HepG2 (cell line): ENCODE measurements around the gene EIF3A. TPM values are rescaled to one million over a fixed set of nuclear protein-coding genes. Genes with fewer than 3 reads are reported as not detected.
A peak's percentile ranks its signal among the peaks of the same experiment; 100 is the strongest.

Experiments used
- CREBL2 ChIP-seq: sonication (generic); formaldehyde crosslinking; IDR thresholded peaks from 2 replicates; pipeline ENCODE4 v1.8.1; 2023; ENCODE audit warnings: missing genetic modification reagents, mild to moderate bottlenecking, borderline replicate concordance
- NFRKB ChIP-seq: fragments of 450-650 bp; IDR thresholded peaks from 2 replicates; pipeline ENCODE4 v1.6.1; 2017
- NPAS2 ChIP-seq: sonication (generic); formaldehyde crosslinking; IDR thresholded peaks from 2 replicates; pipeline ENCODE4 v1.8.0; 2022; ENCODE audit warnings: mild to moderate bottlenecking, missing genetic modification reagents, borderline replicate concordance
- RBM22 ChIP-seq: fragments of 200-400 bp; formaldehyde crosslinking; optimal IDR thresholded peaks from 2 replicates; pipeline ENCODE3; 2017; ENCODE audit warnings: mild to moderate bottlenecking, low read length, moderate library complexity
- RCOR2 ChIP-seq: IDR thresholded peaks from 2 replicates; pipeline ENCODE4 v1.6.1; 2016; ENCODE audit warnings: missing biosample characterization, missing genetic modification reagents
- SMAD9 ChIP-seq: sonication (generic); formaldehyde crosslinking; IDR thresholded peaks from 2 replicates; pipeline ENCODE4 v1.5.1; 2020; ENCODE audit warnings: mild to moderate bottlenecking, missing genetic modification reagents
- SYNCRIP ChIP-seq: fragments of 200-400 bp; formaldehyde crosslinking; IDR thresholded peaks from 2 replicates; pipeline ENCODE4 v1.6.1; 2018; ENCODE audit warnings: mild to moderate bottlenecking, low read depth, low read length; ENCODE audit not compliant: insufficient read depth
- ZBTB3 ChIP-seq: sonication (generic); formaldehyde crosslinking; IDR thresholded peaks from 2 replicates; pipeline ENCODE4 v1.4.0; 2020; ENCODE audit warnings: low read depth, mild to moderate bottlenecking, moderate library complexity, missing genetic modification reagents, borderline replicate concordance
- ZBTB37 ChIP-seq: sonication (generic); formaldehyde crosslinking; IDR thresholded peaks from 2 replicates; pipeline ENCODE4 v1.4.0; 2020; ENCODE audit warnings: mild to moderate bottlenecking, missing genetic modification reagents
- ZNF382 ChIP-seq: sonication (generic); formaldehyde crosslinking; IDR thresholded peaks from 2 replicates; pipeline ENCODE4 v1.5.0; 2020; ENCODE audit warnings: missing genetic modification reagents, mild to moderate bottlenecking, borderline replicate concordance
- ZNF432 ChIP-seq: sonication (generic); formaldehyde crosslinking; IDR thresholded peaks from 2 replicates; pipeline ENCODE4 v1.5.0; 2020; ENCODE audit warnings: missing genetic modification reagents, mild to moderate bottlenecking, borderline replicate concordance
- ZNF446 ChIP-seq: sonication (generic); formaldehyde crosslinking; IDR thresholded peaks from 2 replicates; pipeline ENCODE4 v1.5.0; 2020; ENCODE audit warnings: mild to moderate bottlenecking, missing genetic modification reagents
- ZNF460 ChIP-seq: sonication (generic); formaldehyde crosslinking; IDR thresholded peaks from 2 replicates; pipeline ENCODE4 v1.5.1; 2020; ENCODE audit warnings: missing genetic modification reagents, mild to moderate bottlenecking, borderline replicate concordance
- ZNF580 ChIP-seq: IDR thresholded peaks from 2 replicates; pipeline ENCODE4 v1.6.1; 2016; ENCODE audit warnings: low read depth, borderline replicate concordance
- ZSCAN9 ChIP-seq: IDR thresholded peaks from 2 replicates; pipeline ENCODE4 v1.6.1; 2016; ENCODE audit warnings: borderline replicate concordance
- polyA plus RNA-seq, 8 experiments: library from polyadenylated mRNA; depleted of rRNA in 3 of 8; stranded (reverse) in 7 of 8; unstranded in 1 of 8; fragments of >200 nt; fragmentation: Illumina TruSeq in 4 of 8; extraction: Trizol in 4 of 8; gene quantifications; 2 replicates each; pipeline versions ENCODE4 v1.2.1 to v1.2.3, GENCODE V29; 2011 to 2016; ENCODE audit warnings: low read depth in 4 of 8, missing spikeins in 1 of 8, mixed read lengths in 1 of 8; ENCODE audit not compliant: insufficient read depth in 1 of 8
- total RNA-seq, 5 experiments: library from RNA; depleted of rRNA; stranded (reverse); fragments of >200 nt; fragmentation: Illumina TruSeq; extraction: Trizol; gene quantifications; 2 replicates each; pipeline ENCODE4 v1.2.3, GENCODE V29; 2016; ENCODE audit warnings: low read depth in 1 of 5
- TF ChIP-seq, protein P1 (sequence below): IDR thresholded peaks from 2 replicates; pipeline ENCODE4 v1.4.0; 2020; ENCODE audit warnings: mild to moderate bottlenecking, missing genetic modification reagents
- TF ChIP-seq, protein P2 (sequence below): IDR thresholded peaks from 2 replicates; pipeline ENCODE4 v1.6.1; 2016; ENCODE audit warnings: mild to moderate bottlenecking, missing biosample characterization, missing genetic modification reagents
- TF ChIP-seq, protein P3 (sequence below): sonication (generic); formaldehyde crosslinking; IDR thresholded peaks from 2 replicates; pipeline ENCODE4 v1.8.0; 2022; ENCODE audit warnings: missing genetic modification reagents, mild to moderate bottlenecking, inconsistent platforms, borderline replicate concordance
- TF ChIP-seq, protein P4 (sequence below): sonication (generic); formaldehyde crosslinking; conservative IDR thresholded peaks from 2 replicates; pipeline ENCODE4 v1.5.0; 2020; ENCODE audit warnings: missing genetic modification reagents

Gene EIF3A
- total and polyA plus RNA-seq, 2 of the 13 experiments (the other 11 are each of a cell fraction or from before 2014, with no cell fraction given), result 25.6 to 117 TPM

DNA sequence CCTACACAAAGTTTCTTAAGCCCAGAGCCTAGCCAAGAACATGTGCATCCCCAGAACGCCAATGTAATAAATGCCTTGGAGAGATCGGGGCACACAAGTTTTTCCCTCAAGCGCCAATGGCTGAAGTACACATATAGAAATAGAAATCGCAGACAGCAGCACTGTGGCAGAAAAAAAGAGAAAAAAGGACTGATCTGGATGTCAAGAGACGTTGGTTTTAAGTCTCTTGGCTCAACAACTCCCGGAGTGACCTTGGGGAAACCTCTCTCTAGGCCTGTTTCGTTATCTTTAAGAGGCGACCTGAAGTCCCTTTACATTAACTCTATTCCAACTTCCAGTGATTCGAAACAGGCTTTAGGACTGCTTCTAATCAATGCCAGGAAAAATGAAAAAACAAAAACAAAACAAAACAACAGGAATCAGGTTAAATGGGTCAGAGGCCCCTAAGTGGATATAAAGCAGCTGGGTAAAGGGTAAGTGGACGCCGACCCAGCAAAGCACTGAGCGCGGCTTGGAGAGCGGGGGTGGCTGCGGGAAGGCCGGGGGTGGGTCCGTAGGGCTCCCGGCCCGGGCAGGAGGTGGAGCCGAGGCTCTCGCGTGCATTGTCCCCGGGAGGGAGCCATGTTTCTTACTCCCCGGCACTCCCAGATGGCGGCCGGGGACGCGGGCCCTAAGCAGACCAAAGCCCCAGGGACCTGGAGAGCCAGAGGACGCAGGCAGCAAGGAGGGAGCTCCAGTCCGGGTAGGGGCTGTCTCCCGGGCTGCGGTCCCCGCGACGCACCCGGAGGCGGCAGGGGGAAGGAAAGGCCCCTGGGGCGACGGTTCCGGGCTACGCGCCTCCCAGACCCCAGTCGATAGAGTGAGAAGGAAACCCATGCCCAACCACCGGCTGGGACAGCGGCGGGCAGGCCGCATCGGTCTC, 757 bp downstream of the EIF3A start (continued):
- no peak for TF ChIP-seq ZBTB37
- TF ChIP-seq, protein P1, sequence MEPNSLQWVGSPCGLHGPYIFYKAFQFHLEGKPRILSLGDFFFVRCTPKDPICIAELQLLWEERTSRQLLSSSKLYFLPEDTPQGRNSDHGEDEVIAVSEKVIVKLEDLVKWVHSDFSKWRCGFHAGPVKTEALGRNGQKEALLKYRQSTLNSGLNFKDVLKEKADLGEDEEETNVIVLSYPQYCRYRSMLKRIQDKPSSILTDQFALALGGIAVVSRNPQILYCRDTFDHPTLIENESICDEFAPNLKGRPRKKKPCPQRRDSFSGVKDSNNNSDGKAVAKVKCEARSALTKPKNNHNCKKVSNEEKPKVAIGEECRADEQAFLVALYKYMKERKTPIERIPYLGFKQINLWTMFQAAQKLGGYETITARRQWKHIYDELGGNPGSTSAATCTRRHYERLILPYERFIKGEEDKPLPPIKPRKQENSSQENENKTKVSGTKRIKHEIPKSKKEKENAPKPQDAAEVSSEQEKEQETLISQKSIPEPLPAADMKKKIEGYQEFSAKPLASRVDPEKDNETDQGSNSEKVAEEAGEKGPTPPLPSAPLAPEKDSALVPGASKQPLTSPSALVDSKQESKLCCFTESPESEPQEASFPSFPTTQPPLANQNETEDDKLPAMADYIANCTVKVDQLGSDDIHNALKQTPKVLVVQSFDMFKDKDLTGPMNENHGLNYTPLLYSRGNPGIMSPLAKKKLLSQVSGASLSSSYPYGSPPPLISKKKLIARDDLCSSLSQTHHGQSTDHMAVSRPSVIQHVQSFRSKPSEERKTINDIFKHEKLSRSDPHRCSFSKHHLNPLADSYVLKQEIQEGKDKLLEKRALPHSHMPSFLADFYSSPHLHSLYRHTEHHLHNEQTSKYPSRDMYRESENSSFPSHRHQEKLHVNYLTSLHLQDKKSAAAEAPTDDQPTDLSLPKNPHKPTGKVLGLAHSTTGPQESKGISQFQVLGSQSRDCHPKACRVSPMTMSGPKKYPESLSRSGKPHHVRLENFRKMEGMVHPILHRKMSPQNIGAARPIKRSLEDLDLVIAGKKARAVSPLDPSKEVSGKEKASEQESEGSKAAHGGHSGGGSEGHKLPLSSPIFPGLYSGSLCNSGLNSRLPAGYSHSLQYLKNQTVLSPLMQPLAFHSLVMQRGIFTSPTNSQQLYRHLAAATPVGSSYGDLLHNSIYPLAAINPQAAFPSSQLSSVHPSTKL, result no peak
- TF ChIP-seq NFRKB, result peak; percentile 67
- TF ChIP-seq, protein P2, sequence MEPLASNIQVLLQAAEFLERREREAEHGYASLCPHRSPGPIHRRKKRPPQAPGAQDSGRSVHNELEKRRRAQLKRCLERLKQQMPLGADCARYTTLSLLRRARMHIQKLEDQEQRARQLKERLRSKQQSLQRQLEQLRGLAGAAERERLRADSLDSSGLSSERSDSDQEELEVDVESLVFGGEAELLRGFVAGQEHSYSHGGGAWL (CRISPR knock-in tag), result no peak
- TF ChIP-seq ZSCAN9, result no peak
- TF ChIP-seq ZNF432, result no peak
- TF ChIP-seq, protein P3, sequence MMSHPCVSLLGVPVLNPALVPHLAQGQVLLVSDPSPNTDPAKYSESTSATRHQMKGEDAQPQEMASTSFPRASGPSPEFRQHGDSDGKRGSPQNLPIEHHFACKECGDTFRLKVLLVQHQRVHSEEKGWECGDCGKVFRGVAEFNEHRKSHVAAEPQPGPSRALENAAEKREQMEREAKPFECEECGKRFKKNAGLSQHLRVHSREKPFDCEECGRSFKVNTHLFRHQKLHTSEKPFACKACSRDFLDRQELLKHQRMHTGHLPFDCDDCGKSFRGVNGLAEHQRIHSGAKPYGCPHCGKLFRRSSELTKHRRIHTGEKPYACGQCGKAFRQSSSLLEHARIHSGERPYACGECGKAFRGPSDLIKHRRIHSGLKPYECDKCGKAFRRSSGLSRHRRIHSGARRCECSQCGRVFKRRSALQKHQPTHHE (CRISPR knock-in tag), result no peak
- TF ChIP-seq RBM22, result no peak
- TF ChIP-seq ZNF460 (CRISPR knock-in tag), result no peak
- TF ChIP-seq NPAS2, result no peak
- TF ChIP-seq RCOR2 (CRISPR knock-in tag), result no peak
- peak; percentile 5; the same call in 1 of the 2 replicates for TF ChIP-seq ZNF580 (CRISPR knock-in tag)
- TF ChIP-seq, protein P4, sequence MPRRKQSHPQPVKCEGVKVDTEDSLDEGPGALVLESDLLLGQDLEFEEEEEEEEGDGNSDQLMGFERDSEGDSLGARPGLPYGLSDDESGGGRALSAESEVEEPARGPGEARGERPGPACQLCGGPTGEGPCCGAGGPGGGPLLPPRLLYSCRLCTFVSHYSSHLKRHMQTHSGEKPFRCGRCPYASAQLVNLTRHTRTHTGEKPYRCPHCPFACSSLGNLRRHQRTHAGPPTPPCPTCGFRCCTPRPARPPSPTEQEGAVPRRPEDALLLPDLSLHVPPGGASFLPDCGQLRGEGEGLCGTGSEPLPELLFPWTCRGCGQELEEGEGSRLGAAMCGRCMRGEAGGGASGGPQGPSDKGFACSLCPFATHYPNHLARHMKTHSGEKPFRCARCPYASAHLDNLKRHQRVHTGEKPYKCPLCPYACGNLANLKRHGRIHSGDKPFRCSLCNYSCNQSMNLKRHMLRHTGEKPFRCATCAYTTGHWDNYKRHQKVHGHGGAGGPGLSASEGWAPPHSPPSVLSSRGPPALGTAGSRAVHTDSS (CRISPR knock-in tag), result no peak
- no peak for TF ChIP-seq CREBL2
- TF ChIP-seq SMAD9, result no peak
- TF ChIP-seq ZNF382 (CRISPR knock-in tag), result no peak
- no peak for TF ChIP-seq ZNF446 (CRISPR knock-in tag)
- TF ChIP-seq SYNCRIP, result no peak
- TF ChIP-seq ZBTB3 (CRISPR knock-in tag), result 0 out of 2 replicates have a peak, but pooled peaks have one; percentile 31
